ENCODE measurements around the gene TMCO4.

Gene TMCO4

DNA sequence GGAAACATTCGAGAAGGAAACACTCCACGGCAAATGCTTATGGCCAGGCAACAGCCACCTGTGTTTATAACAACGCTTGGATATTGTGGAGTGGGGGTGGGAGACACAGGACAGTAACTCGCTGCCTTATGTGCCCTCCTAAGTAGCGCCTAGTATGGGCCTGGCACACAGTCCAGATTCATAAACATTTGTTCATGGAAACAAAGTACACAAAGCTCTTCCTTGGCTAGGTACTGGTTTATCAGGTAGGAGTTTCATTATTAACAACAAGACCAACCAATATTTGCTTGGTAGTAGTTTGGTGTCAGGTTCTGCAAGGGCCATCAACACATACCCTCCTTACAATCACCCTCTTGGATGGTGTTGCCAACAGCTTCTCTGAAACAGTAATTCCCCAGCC, 23.4 kb downstream of the TMCO4 start:
- Histone ChIP-seq H3K27me3 (ENCODE audit: insufficient read depth, low read length) (no peaks in the 10 kb centered on the region), H3K36me3 (ENCODE audit: insufficient read depth, low read length) (peaks cover 17% of the 10 kb centered on the region; the same call in 1 of the 2 replicates), H3K4me2 (ENCODE audit: low read length) (no peak overlapping the region), H3K4me3 (ENCODE audit: low read depth, low read length, poor library complexity, severe bottlenecking) (no peak overlapping the region), H3K27ac (ENCODE audit: low read depth, low read length, poor library complexity, severe bottlenecking) (no peak overlapping the region), H3K79me2 (ENCODE audit: insufficient read depth, low read length) (no peaks in the 10 kb centered on the region), H3K9me3 (ENCODE audit: low read length) (no peaks in the 10 kb centered on the region), H3K9me2 (ENCODE audit: low read depth, low read length) (no peaks in the 10 kb centered on the region), H3F3A (ENCODE audit: insufficient read depth, low read length) (no peaks in the 10 kb centered on the region), H3K4me1 (ENCODE audit: insufficient read depth, low read length, severe bottlenecking) (no peaks in the 10 kb centered on the region), H4K20me1 (ENCODE audit: insufficient read depth, low read length) (no peaks in the 10 kb centered on the region), H2AFZ (ENCODE audit: low read length) (no peak overlapping the region), H3K9ac (ENCODE audit: low read length) (no peak overlapping the region)
- TF ChIP-seq, protein P1, sequence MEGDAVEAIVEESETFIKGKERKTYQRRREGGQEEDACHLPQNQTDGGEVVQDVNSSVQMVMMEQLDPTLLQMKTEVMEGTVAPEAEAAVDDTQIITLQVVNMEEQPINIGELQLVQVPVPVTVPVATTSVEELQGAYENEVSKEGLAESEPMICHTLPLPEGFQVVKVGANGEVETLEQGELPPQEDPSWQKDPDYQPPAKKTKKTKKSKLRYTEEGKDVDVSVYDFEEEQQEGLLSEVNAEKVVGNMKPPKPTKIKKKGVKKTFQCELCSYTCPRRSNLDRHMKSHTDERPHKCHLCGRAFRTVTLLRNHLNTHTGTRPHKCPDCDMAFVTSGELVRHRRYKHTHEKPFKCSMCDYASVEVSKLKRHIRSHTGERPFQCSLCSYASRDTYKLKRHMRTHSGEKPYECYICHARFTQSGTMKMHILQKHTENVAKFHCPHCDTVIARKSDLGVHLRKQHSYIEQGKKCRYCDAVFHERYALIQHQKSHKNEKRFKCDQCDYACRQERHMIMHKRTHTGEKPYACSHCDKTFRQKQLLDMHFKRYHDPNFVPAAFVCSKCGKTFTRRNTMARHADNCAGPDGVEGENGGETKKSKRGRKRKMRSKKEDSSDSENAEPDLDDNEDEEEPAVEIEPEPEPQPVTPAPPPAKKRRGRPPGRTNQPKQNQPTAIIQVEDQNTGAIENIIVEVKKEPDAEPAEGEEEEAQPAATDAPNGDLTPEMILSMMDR (IDR thresholded peaks at IDR 0.05; ENCODE audit: low read length) = no peak
- no peak for TF ChIP-seq EZH2 (IDR thresholded peaks at IDR 0.05; ENCODE audit: borderline replicate concordance, low read length)

DNA sequence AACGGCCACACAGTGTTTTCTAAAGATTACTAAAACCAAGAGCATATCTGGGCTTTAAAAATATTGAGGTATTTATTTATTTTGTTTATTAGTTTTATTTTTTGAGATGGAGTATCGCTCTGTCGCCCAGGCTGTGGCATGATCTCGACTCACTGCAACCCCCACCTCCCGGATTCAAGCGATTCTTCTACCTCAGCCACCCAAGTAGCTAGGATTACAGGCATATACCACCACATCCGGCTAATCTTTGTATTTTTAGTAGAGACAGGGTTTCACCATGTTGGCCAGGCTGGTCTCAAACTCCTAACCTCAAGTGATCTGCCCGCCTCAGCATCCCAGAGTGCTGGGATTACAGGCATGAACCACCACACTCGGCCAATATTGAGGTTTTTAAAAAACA, 23.9 kb downstream of the TMCO4 start:
- Histone ChIP-seq H2AFZ (ENCODE audit: low read length) (no peak overlapping the region), H3K9me3 (ENCODE audit: low read length) (no peaks in the 10 kb centered on the region), H3K4me2 (ENCODE audit: low read length) (no peak overlapping the region), H3K27me3 (ENCODE audit: insufficient read depth, low read length) (no peaks in the 10 kb centered on the region), H4K20me1 (ENCODE audit: insufficient read depth, low read length) (no peaks in the 10 kb centered on the region), H3K27ac (ENCODE audit: low read depth, low read length, poor library complexity, severe bottlenecking) (no peak overlapping the region), H3K9ac (ENCODE audit: low read length) (no peak overlapping the region), H3K4me1 (ENCODE audit: insufficient read depth, low read length, severe bottlenecking) (no peaks in the 10 kb centered on the region), H3K4me3 (ENCODE audit: low read depth, low read length, poor library complexity, severe bottlenecking) (no peak overlapping the region), H3K36me3 (ENCODE audit: insufficient read depth, low read length) (peaks cover 17% of the 10 kb centered on the region; the same call in 1 of the 2 replicates), H3K9me2 (ENCODE audit: low read depth, low read length) (no peaks in the 10 kb centered on the region), H3K79me2 (ENCODE audit: insufficient read depth, low read length) (no peaks in the 10 kb centered on the region), H3F3A (ENCODE audit: insufficient read depth, low read length) (no peaks in the 10 kb centered on the region)
- TF ChIP-seq EZH2 (IDR thresholded peaks at IDR 0.05; ENCODE audit: borderline replicate concordance, low read length) = no peak
- TF ChIP-seq, protein P1 (IDR thresholded peaks at IDR 0.05; ENCODE audit: low read length) = no peak

DNA sequence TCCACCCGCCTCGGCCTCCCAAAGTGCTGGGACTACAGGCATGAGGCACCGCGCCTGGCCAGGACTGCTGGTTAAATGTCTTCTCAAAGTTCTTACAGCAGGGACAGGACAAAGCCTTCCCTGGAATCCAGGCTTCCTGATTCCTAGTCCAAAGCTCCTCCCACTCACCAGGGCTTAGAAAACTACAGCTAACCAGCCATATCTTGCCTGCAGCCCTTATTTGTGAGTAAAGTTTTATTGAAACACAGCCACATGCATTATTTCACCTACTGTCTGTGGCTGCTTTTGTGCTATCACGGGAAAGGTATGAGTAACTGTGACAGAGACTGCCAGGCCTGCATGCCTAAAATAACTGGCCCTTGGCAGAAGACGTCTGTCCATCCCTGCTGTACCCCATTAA, 24.4 kb downstream of the TMCO4 start:
- no peaks in the 10 kb centered on the region for H3K4me1 ChIP-seq (ENCODE audit: insufficient read depth, low read length, severe bottlenecking)
- no peaks in the 10 kb centered on the region for H4K20me1 ChIP-seq (ENCODE audit: insufficient read depth, low read length)
- H3F3A ChIP-seq (ENCODE audit: insufficient read depth, low read length) = no peaks in the 10 kb centered on the region
- no peak overlapping the region for H3K27ac ChIP-seq (ENCODE audit: low read depth, low read length, poor library complexity, severe bottlenecking)
- no peaks in the 10 kb centered on the region for H3K9me2 ChIP-seq (ENCODE audit: low read depth, low read length)
- H3K9me3 ChIP-seq (ENCODE audit: low read length) = no peaks in the 10 kb centered on the region
- H3K36me3 ChIP-seq (ENCODE audit: insufficient read depth, low read length) = peaks cover 12% of the 10 kb centered on the region; the same call in 1 of the 2 replicates
- no peaks in the 10 kb centered on the region for H3K27me3 ChIP-seq (ENCODE audit: insufficient read depth, low read length)
- H3K4me2 ChIP-seq (ENCODE audit: low read length) = no peak overlapping the region
- H2AFZ ChIP-seq (ENCODE audit: low read length) = no peak overlapping the region
- H3K79me2 ChIP-seq (ENCODE audit: insufficient read depth, low read length) = no peaks in the 10 kb centered on the region
- TF ChIP-seq, protein P1 (IDR thresholded peaks at IDR 0.05; ENCODE audit: low read length) = no peak
- TF ChIP-seq EZH2 (IDR thresholded peaks at IDR 0.05; ENCODE audit: borderline replicate concordance, low read length) = no peak
- H3K4me3 ChIP-seq (ENCODE audit: low read depth, low read length, poor library complexity, severe bottlenecking) = no peak overlapping the region
- H3K9ac ChIP-seq (ENCODE audit: low read length) = no peak overlapping the region
